ENCODE data around the gene SLC45A1. TPM values are rescaled to one million over a fixed set of nuclear protein-coding genes. Genes with fewer than 3 reads are reported as not detected.
A peak's percentile ranks its signal among the peaks of the same experiment; 100 is the strongest.

The SLC45A1 gene
- total and polyA plus RNA-seq, 4 donors: 4.4 to 8.7 (median 6.7) TPM

- peaks cover 0 to 2% of the 10 kb centered on the region in 2 donors for H3K4me1 ChIP-seq (ENCODE audit: control insufficient read depth in 1 of 2, insufficient read depth in 2 of 2, low read length in 2 of 2)
- no peak overlapping the region for H3K4me3 ChIP-seq (ENCODE audit: low read length in 2 of 2)
- WGBS, 2 donors: 52 to 54% methylated on average over 18 of the region's 18 CpGs
- no peaks in the 10 kb centered on the region for H3K27me3 ChIP-seq (ENCODE audit: control insufficient read depth in 1 of 2, insufficient read depth in 2 of 2, low read length in 1 of 2)
- DNase-seq (peak; percentile 43 to 70), ATAC-seq (ENCODE audit: low FRiP score) (no peak)
- no peak overlapping the region for H3K27ac ChIP-seq (ENCODE audit: low read depth in 1 of 2, low read length in 2 of 2)
- intact Hi-C loops (cut with DNase I): no loop called here
- no peaks in the 10 kb centered on the region for H3K9me3 ChIP-seq (ENCODE audit: control insufficient read depth, low read length)
- H3K36me3 ChIP-seq (ENCODE audit: control insufficient read depth in 1 of 2, insufficient read depth in 2 of 2, low read length in 1 of 2): peaks cover 0 to 9% of the 10 kb centered on the region in 2 donors
Observed at GRCh38 chr1:8363767-8364301, 45.9 kb downstream of the SLC45A1 start.

- H3K27me3 ChIP-seq (ENCODE audit: control insufficient read depth in 1 of 2, insufficient read depth in 2 of 2, low read length in 1 of 2): no peaks in the 10 kb centered on the region
- H3K4me3 ChIP-seq (ENCODE audit: low read length in 2 of 2): no peak overlapping the region
- H3K27ac ChIP-seq (ENCODE audit: low read depth in 1 of 2, low read length in 2 of 2): no peak overlapping the region
- H3K9me3 ChIP-seq (ENCODE audit: control insufficient read depth, low read length): no peaks in the 10 kb centered on the region
- 85 to 87% methylated on average over 29 of the region's 29 CpGs for WGBS, 2 donors
- peaks cover 0 to 4% of the 10 kb centered on the region in 2 donors for H3K36me3 ChIP-seq (ENCODE audit: control insufficient read depth in 1 of 2, insufficient read depth in 2 of 2, low read length in 1 of 2)
- ATAC-seq (ENCODE audit: low FRiP score): no peak
- peak; percentile 39 to 68 for DNase-seq
- intact Hi-C loops (cut with DNase I): no loop called here
- peaks cover 0 to 2% of the 10 kb centered on the region in 2 donors for H3K4me1 ChIP-seq (ENCODE audit: control insufficient read depth in 1 of 2, insufficient read depth in 2 of 2, low read length in 2 of 2)
Observed at GRCh38 chr1:8364528-8365442, 46.9 kb downstream of the SLC45A1 start.

- no peaks in the 10 kb centered on the region for H3K9me3 ChIP-seq (ENCODE audit: control insufficient read depth, low read length)
- no peaks in the 10 kb centered on the region for H3K27me3 ChIP-seq (ENCODE audit: control insufficient read depth in 1 of 2, insufficient read depth in 2 of 2, low read length in 1 of 2)
- H3K27ac ChIP-seq (ENCODE audit: low read depth in 1 of 2, low read length in 2 of 2): no peak overlapping the region
- 84 to 87% methylated on average over 24 of the region's 24 CpGs for WGBS, 2 donors
- ATAC-seq (ENCODE audit: low FRiP score) (no peak), DNase-seq (peak; percentile 39 to 59)
- no peak overlapping the region for H3K4me3 ChIP-seq (ENCODE audit: low read length in 2 of 2)
- H3K36me3 ChIP-seq (ENCODE audit: control insufficient read depth in 1 of 2, insufficient read depth in 2 of 2, low read length in 1 of 2): peaks cover 0 to 4% of the 10 kb centered on the region in 2 donors
- intact Hi-C loops (cut with DNase I): no loop called here
- peaks cover 2% of the 10 kb centered on the region in 2 donors for H3K4me1 ChIP-seq (ENCODE audit: control insufficient read depth in 1 of 2, insufficient read depth in 2 of 2, low read length in 2 of 2)
Observed at GRCh38 chr1:8365661-8366362, 47.9 kb downstream of the SLC45A1 start.

- H3K4me3 ChIP-seq (ENCODE audit: low read length in 2 of 2): no peak overlapping the region
- H3K36me3 ChIP-seq (ENCODE audit: control insufficient read depth in 1 of 2, insufficient read depth in 2 of 2, low read length in 1 of 2): no peaks in the 10 kb centered on the region
- no peak for ATAC-seq (ENCODE audit: low FRiP score)
- intact Hi-C loops (cut with DNase I): no loop called here
- no peaks in the 10 kb centered on the region for H3K9me3 ChIP-seq (ENCODE audit: control insufficient read depth, low read length)
- no peaks in the 10 kb centered on the region for H3K27me3 ChIP-seq (ENCODE audit: control insufficient read depth in 1 of 2, insufficient read depth in 2 of 2, low read length in 1 of 2)
- H3K4me1 ChIP-seq (ENCODE audit: control insufficient read depth in 1 of 2, insufficient read depth in 2 of 2, low read length in 2 of 2): peaks cover 2 to 4% of the 10 kb centered on the region in 2 donors
- 76 to 78% methylated on average over 8 of the region's 8 CpGs for WGBS, 2 donors
- DNase-seq: peak in 1 of 2 donors; percentile 19
- H3K27ac ChIP-seq (ENCODE audit: low read depth in 1 of 2, low read length in 2 of 2): no peak overlapping the region
Observed at GRCh38 chr1:8367571-8368194, 49.8 kb downstream of the SLC45A1 start.

- WGBS, 2 donors: 40 to 43% methylated on average over 5 of the region's 5 CpGs
- no peak overlapping the region for H3K4me3 ChIP-seq (ENCODE audit: low read length in 2 of 2)
- no peaks in the 10 kb centered on the region for H3K9me3 ChIP-seq (ENCODE audit: control insufficient read depth, low read length)
- peaks cover 2 to 7% of the 10 kb centered on the region in 2 donors for H3K4me1 ChIP-seq (ENCODE audit: control insufficient read depth in 1 of 2, insufficient read depth in 2 of 2, low read length in 2 of 2)
- DNase-seq (no peak), ATAC-seq (ENCODE audit: low FRiP score) (no peak)
- no peaks in the 10 kb centered on the region for H3K27me3 ChIP-seq (ENCODE audit: control insufficient read depth in 1 of 2, insufficient read depth in 2 of 2, low read length in 1 of 2)
- H3K27ac ChIP-seq (ENCODE audit: low read depth in 1 of 2, low read length in 2 of 2): no peak overlapping the region
- intact Hi-C loops (cut with DNase I): no loop called here
- H3K36me3 ChIP-seq (ENCODE audit: control insufficient read depth in 1 of 2, insufficient read depth in 2 of 2, low read length in 1 of 2): no peaks in the 10 kb centered on the region
Observed at GRCh38 chr1:8368956-8369639, 51.2 kb downstream of the SLC45A1 start.

GRCh38 chr1:8370046-8370881, 52.4 kb downstream of the SLC45A1 start:
- intact Hi-C loops (cut with DNase I): loop anchor here (5.0 to 10.0 kb wide), 3 partner anchors 37 to 155 kb away; no protein-coding TSS in a partner anchor
- no peak for DNase-seq
- Histone ChIP-seq H3K4me1 (ENCODE audit: control insufficient read depth in 1 of 2, insufficient read depth in 2 of 2, low read length in 2 of 2) (peaks cover 7 to 9% of the 10 kb centered on the region in 2 donors), H3K4me3 (ENCODE audit: low read length in 2 of 2) (no peak overlapping the region), H3K36me3 (ENCODE audit: control insufficient read depth in 1 of 2, insufficient read depth in 2 of 2, low read length in 1 of 2) (no peaks in the 10 kb centered on the region), H3K27me3 (ENCODE audit: control insufficient read depth in 1 of 2, insufficient read depth in 2 of 2, low read length in 1 of 2) (no peaks in the 10 kb centered on the region), H3K9me3 (ENCODE audit: control insufficient read depth, low read length) (no peaks in the 10 kb centered on the region), H3K27ac (ENCODE audit: low read depth in 1 of 2, low read length in 2 of 2) (peak overlapping the region in 1 of 2 donors; percentile 86)
- WGBS, 2 donors: 48 to 51% methylated on average over 14 of the region's 14 CpGs
- no peak for ATAC-seq (ENCODE audit: low FRiP score)

DNA sequence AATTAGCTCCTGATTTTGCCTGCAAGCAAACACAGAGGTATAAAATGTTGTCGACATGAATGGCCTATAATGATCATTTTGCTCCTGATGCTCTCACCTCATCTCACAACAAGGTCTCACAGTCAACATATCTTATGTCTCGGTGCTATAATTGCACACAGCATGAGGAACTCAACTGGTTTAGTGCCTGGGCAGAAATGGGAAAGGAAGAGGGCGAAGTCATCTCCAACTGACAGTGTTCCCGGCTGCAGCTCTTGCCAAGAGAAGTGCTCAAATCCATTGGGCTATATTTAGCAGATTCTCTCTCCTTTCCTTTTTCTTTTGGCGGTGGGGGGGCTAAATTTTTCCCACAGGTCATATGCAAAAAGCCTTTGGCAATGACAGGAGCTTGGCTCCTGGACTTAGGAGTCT, 53.0 kb downstream of the SLC45A1 start:
- Histone ChIP-seq H3K27ac (ENCODE audit: low read depth in 1 of 2, low read length in 2 of 2) (peak overlapping the region in 1 of 2 donors; percentile 86), H3K36me3 (ENCODE audit: control insufficient read depth in 1 of 2, insufficient read depth in 2 of 2, low read length in 1 of 2) (no peaks in the 10 kb centered on the region), H3K4me3 (ENCODE audit: low read length in 2 of 2) (no peak overlapping the region), H3K9me3 (ENCODE audit: control insufficient read depth, low read length) (no peaks in the 10 kb centered on the region), H3K4me1 (ENCODE audit: control insufficient read depth in 1 of 2, insufficient read depth in 2 of 2, low read length in 2 of 2) (peaks cover 7 to 9% of the 10 kb centered on the region in 2 donors), H3K27me3 (ENCODE audit: control insufficient read depth in 1 of 2, insufficient read depth in 2 of 2, low read length in 1 of 2) (no peaks in the 10 kb centered on the region)
- DNase-seq (no peak), ATAC-seq (ENCODE audit: low FRiP score) (no peak)
- 15 to 17% methylated on average over 5 of the region's 5 CpGs for WGBS, 2 donors
- intact Hi-C loops (cut with DNase I): loop anchor here (5.0 to 10.0 kb wide), 3 partner anchors 36 to 154 kb away; no protein-coding TSS in a partner anchor
